H9 (cell line): ENCODE data around the gene ZNF683. TPM values are rescaled to one million over a fixed set of nuclear protein-coding genes. Genes with fewer than 3 reads are reported as not detected.

Source experiments
- DNase-seq: peaks from one replicate; pipeline ENCODE4 v3.0.0-alpha.2; 2017
- H2AFZ ChIP-seq: one replicate; pipeline ENCODE4 v1.6.1; 2013; ENCODE audit warnings: mild to moderate bottlenecking, low read length, control low read depth, moderate library complexity
- H2AK5ac ChIP-seq: 2 replicates; pipeline ENCODE4 v1.6.1; 2013; ENCODE audit warnings: low read length, control low read depth, mixed read lengths; ENCODE audit not compliant: insufficient read length
- H2BK120ac ChIP-seq: one replicate; pipeline ENCODE4 v1.6.1; 2013; ENCODE audit warnings: low read depth, mild to moderate bottlenecking, low read length, control low read depth, inconsistent platforms; ENCODE audit not compliant: poor library complexity, severe bottlenecking
- H2BK12ac ChIP-seq: 2 replicates; pipeline ENCODE4 v1.6.1; 2013; ENCODE audit warnings: low read length, control low read depth, mixed read lengths, low read depth; ENCODE audit not compliant: insufficient read length
- H2BK15ac ChIP-seq: 2 replicates; pipeline ENCODE4 v1.6.1; 2013; ENCODE audit warnings: low read depth, low read length, control low read depth
- H2BK20ac ChIP-seq: one replicate; pipeline ENCODE4 v1.6.1; 2013; ENCODE audit warnings: low read depth, mild to moderate bottlenecking, low read length, control low read depth, inconsistent platforms; ENCODE audit not compliant: poor library complexity, severe bottlenecking
- H2BK5ac ChIP-seq: 2 replicates; pipeline ENCODE4 v1.6.1; 2013; ENCODE audit warnings: low read length, control low read depth, mixed read lengths; ENCODE audit not compliant: insufficient read length
- H3K14ac ChIP-seq: 2 replicates; pipeline ENCODE4 v1.6.1; 2013; ENCODE audit warnings: low read length, control low read depth; ENCODE audit not compliant: insufficient read depth
- H3K18ac ChIP-seq: 2 replicates; pipeline ENCODE4 v1.6.1; 2013; ENCODE audit warnings: low read depth, mild to moderate bottlenecking, mixed read lengths, low read length, control low read depth; ENCODE audit not compliant: insufficient read length
- H3K23ac ChIP-seq: 2 replicates; pipeline ENCODE4 v1.6.1; 2013; ENCODE audit warnings: low read length, control low read depth, mixed read lengths, low read depth; ENCODE audit not compliant: insufficient read length
- H3K23me2 ChIP-seq: 2 replicates; pipeline ENCODE4 v1.6.1; 2013; ENCODE audit warnings: low read depth, mild to moderate bottlenecking, mixed read lengths, low read length, control low read depth; ENCODE audit not compliant: insufficient read length, poor library complexity, severe bottlenecking
- H3K27ac ChIP-seq: 2 replicates; pipeline ENCODE4 v1.5.1; 2013; ENCODE audit warnings: low read length, control low read depth, mixed read lengths, low read depth; ENCODE audit not compliant: insufficient read length
- H3K27me3 ChIP-seq: 2 replicates; pipeline ENCODE4 v1.6.1; 2013; ENCODE audit warnings: low read length, control low read depth, inconsistent platforms; ENCODE audit not compliant: insufficient read depth
- H3K4ac ChIP-seq: 2 replicates; pipeline ENCODE4 v1.6.1; 2013; ENCODE audit warnings: low read depth, mild to moderate bottlenecking, control low read depth, inconsistent platforms, low read length, moderate library complexity
- H3K4me1 ChIP-seq: 2 replicates; pipeline ENCODE4 v1.6.1; 2013; ENCODE audit warnings: low read length, control low read depth, inconsistent platforms; ENCODE audit not compliant: insufficient read depth
- H3K4me2 ChIP-seq: 2 replicates; pipeline ENCODE4 v1.6.1; 2013; ENCODE audit warnings: low read length, control low read depth, mixed read lengths; ENCODE audit not compliant: insufficient read length, insufficient read depth
- H3K56ac ChIP-seq: 2 replicates; pipeline ENCODE4 v1.6.1; 2013; ENCODE audit warnings: low read depth, mild to moderate bottlenecking, mixed read lengths, low read length, control low read depth; ENCODE audit not compliant: insufficient read length
- H3K79me1 ChIP-seq: 2 replicates; pipeline ENCODE4 v1.6.1; 2013; ENCODE audit warnings: low read depth, mild to moderate bottlenecking, moderate library complexity, low read length, control low read depth, inconsistent platforms; ENCODE audit not compliant: insufficient read depth, poor library complexity, severe bottlenecking
- H3K79me2 ChIP-seq: 2 replicates; pipeline ENCODE4 v1.6.1; 2013; ENCODE audit warnings: low read length, control low read depth, inconsistent platforms; ENCODE audit not compliant: insufficient read depth
- H3K9ac ChIP-seq: 2 replicates; pipeline ENCODE4 v1.6.1; 2013; ENCODE audit warnings: low read length, control low read depth, mixed read lengths; ENCODE audit not compliant: insufficient read length; ENCODE audit errors: extremely low read depth
- H3K9me3 ChIP-seq: one replicate; pipeline ENCODE4 v1.6.1; 2013; ENCODE audit warnings: low read depth, low read length, inconsistent platforms; ENCODE audit not compliant: control insufficient read depth
- H3T11ph ChIP-seq: one replicate; pipeline ENCODE4 v1.6.1; 2013; ENCODE audit warnings: mild to moderate bottlenecking, low read length, control low read depth, inconsistent platforms
- H4K20me1 ChIP-seq: one replicate; pipeline ENCODE4 v1.6.1; 2013; ENCODE audit not compliant: control insufficient read depth, insufficient read length, insufficient read depth
- H4K5ac ChIP-seq: 2 replicates; pipeline ENCODE4 v1.6.1; 2013; ENCODE audit warnings: low read depth, mild to moderate bottlenecking, mixed read lengths, low read length, control low read depth; ENCODE audit not compliant: insufficient read length
- H4K8ac ChIP-seq: replicated peaks from 2 replicates; pipeline ENCODE4 v1.6.1; 2013; ENCODE audit warnings: low read length, control low read depth, mixed read lengths, low read depth; ENCODE audit not compliant: insufficient read length
- H4K91ac ChIP-seq: 2 replicates; pipeline ENCODE4 v1.6.1; 2013; ENCODE audit warnings: low read depth, mild to moderate bottlenecking, moderate library complexity, mixed read lengths, low read length, control low read depth; ENCODE audit not compliant: insufficient read length
- H3K27ac Mint-ChIP-seq, 3 experiments: 2 replicates in 2 of 3; 3 replicates in 1 of 3; pipeline ENCODE4 v1.8.0; 2020 to 2021; ENCODE audit warnings: mixed read lengths in 3 of 3, mild to moderate bottlenecking in 1 of 3, moderate library complexity in 1 of 3
- H3K27me3 Mint-ChIP-seq: 2 replicates; pipeline ENCODE4 v1.8.0; 2021; ENCODE audit warnings: low read depth, mild to moderate bottlenecking, moderate library complexity, mixed read lengths
- H3K36me3 Mint-ChIP-seq, 3 experiments: 2 replicates in 2 of 3; 3 replicates in 1 of 3; pipeline ENCODE4 v1.8.0; 2020 to 2021; ENCODE audit warnings: low read depth in 3 of 3, mixed read lengths in 3 of 3; ENCODE audit not compliant: insufficient read depth in 1 of 3
- H3K4me1 Mint-ChIP-seq, 2 experiments: 2 replicates each; pipeline ENCODE4 v1.8.0; 2020; ENCODE audit warnings: mixed read lengths in 2 of 2
- H3K4me3 Mint-ChIP-seq, 2 experiments: 2 replicates in 1 of 2; 3 replicates in 1 of 2; pipeline ENCODE4 v1.8.0; 2020 to 2021; ENCODE audit warnings: mild to moderate bottlenecking in 2 of 2, mixed read lengths in 2 of 2, moderate library complexity in 1 of 2
- H3K9me3 Mint-ChIP-seq, 2 experiments: 2 replicates in 1 of 2; 3 replicates in 1 of 2; pipeline ENCODE4 v1.8.0; 2020; ENCODE audit warnings: mild to moderate bottlenecking in 2 of 2, mixed read lengths in 2 of 2, moderate library complexity in 1 of 2
- CTCF ChIP-seq: fragments of 200-600 bp; sonication (generic); conservative IDR thresholded peaks from 3 replicates; pipeline ENCODE4 v1.8.0; 2021; ENCODE audit warnings: antibody characterized with exemption, mild to moderate bottlenecking
- WGBS: extraction: QIAGEN DNeasy Blood & Tissue Kit; methylation state at CpG from one replicate; pipeline ENCODE4 v1.1.7; 2013; ENCODE audit warnings: missing lambda C conversion rate, low lambda C conversion rate, mixed read lengths; ENCODE audit not compliant: insufficient read length; ENCODE audit errors: extremely low coverage; 5-methylcytosine and 5-hydroxymethylcytosine counted together
- total RNA-seq: library from RNA; stranded (reverse); gene quantifications from 2 replicates; pipeline ENCODE4 v1.2.1, GENCODE V29; 2021

The ZNF683 gene
- total RNA-seq, 1 experiment from 2014 or later = not detected

- no peak overlapping the region for H4K8ac ChIP-seq
- no peak for TF ChIP-seq CTCF
- H4K5ac ChIP-seq = no peak overlapping the region
- no peak overlapping the region for H2AK5ac ChIP-seq
- no peak overlapping the region for H3K56ac ChIP-seq
- Mint-ChIP-seq H3K4me1 (peaks cover 19 to 20% of the 10 kb centered on the region in 2 experiments), H3K9me3 (no peaks in the 10 kb centered on the region), H3K36me3 (no peaks in the 10 kb centered on the region; a peak in 2 of 7 replicates), H3K27ac (no peak overlapping the region), H3K27me3 (peaks cover 5% of the 10 kb centered on the region), H3K4me3 (no peak overlapping the region)
- peaks cover 3% of the 10 kb centered on the region; the same call in 1 of the 2 replicates for H3K4me1 ChIP-seq
- H3K9ac ChIP-seq = no peak overlapping the region
- H2AFZ ChIP-seq = no peak overlapping the region
- no peak overlapping the region for H3K27ac ChIP-seq
- H2BK5ac ChIP-seq = no peak overlapping the region
- H3T11ph ChIP-seq = no peak overlapping the region
- H2BK20ac ChIP-seq = no peak overlapping the region
- H2BK120ac ChIP-seq = no peak overlapping the region
- no peak overlapping the region for H3K14ac ChIP-seq
- no peak for DNase-seq
- no peak overlapping the region for H3K4ac ChIP-seq
- H3K9me3 ChIP-seq = no peaks in the 10 kb centered on the region
- WGBS = no CpG with 5 or more reads among the region's 10 CpGs
- H3K79me1 ChIP-seq = no peaks in the 10 kb centered on the region
- no peaks in the 10 kb centered on the region for H3K79me2 ChIP-seq
- H4K20me1 ChIP-seq = no peaks in the 10 kb centered on the region
- no peak overlapping the region for H3K4me2 ChIP-seq
- no peaks in the 10 kb centered on the region for H3K27me3 ChIP-seq
- no peak overlapping the region for H3K23ac ChIP-seq
- H4K91ac ChIP-seq = no peak overlapping the region
- no peak overlapping the region for H2BK15ac ChIP-seq
- H3K23me2 ChIP-seq = no peaks in the 10 kb centered on the region
- H3K18ac ChIP-seq = no peak overlapping the region
- no peak overlapping the region for H2BK12ac ChIP-seq
These were observed 26.1 kb downstream of the ZNF683 start for GRCh38 chr1:26346274-26347033.
